EH (cell line): ENCODE results near the gene COL4A6.

Experiments used
- DNase-seq: peaks from one replicate; pipeline ENCODE4 v3.0.0-alpha.2; 2015; ENCODE audit warnings: low read depth

COL4A6 gene

DNA sequence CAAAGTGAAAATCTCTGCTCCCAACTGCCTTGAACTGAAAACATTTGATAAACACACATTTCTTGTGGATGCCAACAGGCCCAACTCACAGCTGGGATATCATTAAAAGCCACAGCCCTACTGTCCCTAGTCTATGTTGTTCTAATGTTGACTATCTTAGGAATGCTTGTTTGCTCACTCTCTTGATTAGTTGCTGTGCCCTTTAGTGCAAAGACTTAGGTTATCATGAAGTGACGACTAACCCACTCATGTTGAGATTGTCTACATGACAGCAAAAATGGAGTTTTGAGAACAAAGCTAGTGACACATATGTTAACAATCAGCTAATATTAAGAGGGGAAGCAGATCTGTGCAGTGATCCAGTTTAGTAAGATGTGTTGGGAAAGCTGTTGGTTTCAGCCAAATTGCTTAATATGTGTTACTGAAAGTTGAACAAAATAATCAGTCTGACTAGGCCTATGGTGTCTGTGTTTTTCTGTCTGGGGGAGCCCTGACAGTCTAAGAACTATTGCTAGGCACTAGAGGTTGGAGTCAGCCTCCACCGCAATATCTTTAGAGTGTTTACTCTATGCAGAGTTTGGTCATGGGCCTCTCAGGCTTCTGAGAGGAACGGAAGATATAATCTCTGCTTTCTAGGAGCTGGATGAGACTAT lies 221.2 kb downstream of the COL4A6 start:
- DNase-seq, result no peak

- no peak for DNase-seq
Observed at GRCh38 chrX:108216405-108216804, 221.8 kb downstream of the COL4A6 start.

- no peak for DNase-seq
Observed at GRCh38 chrX:108211301-108211700, 226.9 kb downstream of the COL4A6 start.

GRCh38 chrX:108209006-108209554 lies 229.1 kb downstream of the COL4A6 start:
- no peak for DNase-seq

- DNase-seq, result no peak
Observed at GRCh38 chrX:108203540-108203939, 234.7 kb downstream of the COL4A6 start.

- peak; percentile 30 for DNase-seq
Observed at GRCh38 chrX:108199691-108200090, 238.5 kb downstream of the COL4A6 start.

GRCh38 chrX:108199041-108199440 lies 239.2 kb downstream of the COL4A6 start:
- no peak for DNase-seq

DNA sequence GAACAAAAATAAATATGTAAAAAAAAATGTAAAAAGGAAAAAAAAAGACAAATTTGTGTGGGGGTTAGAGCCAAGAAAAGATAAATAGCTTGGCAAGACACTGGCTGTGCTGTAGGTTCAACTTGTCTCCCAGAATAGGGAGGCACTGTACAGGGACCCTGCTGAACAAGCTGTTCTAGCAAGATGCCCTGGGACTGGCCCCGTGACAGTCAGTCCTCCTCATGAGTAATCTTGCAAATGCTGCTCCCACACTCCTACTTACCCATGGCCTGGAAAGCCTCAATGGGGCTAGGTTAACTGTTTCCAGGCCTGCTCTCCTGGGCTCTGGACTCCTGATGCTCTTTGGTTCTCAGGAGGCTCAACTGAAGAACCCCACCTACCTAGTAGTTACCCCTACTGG lies 239.8 kb downstream of the COL4A6 start:
- no peak for DNase-seq

- DNase-seq, result peak; percentile 77
Observed at GRCh38 chrX:108186811-108187210, 251.4 kb downstream of the COL4A6 start.

- DNase-seq, result no peak
Observed at GRCh38 chrX:108178143-108178498, 260.1 kb downstream of the COL4A6 start.

DNA sequence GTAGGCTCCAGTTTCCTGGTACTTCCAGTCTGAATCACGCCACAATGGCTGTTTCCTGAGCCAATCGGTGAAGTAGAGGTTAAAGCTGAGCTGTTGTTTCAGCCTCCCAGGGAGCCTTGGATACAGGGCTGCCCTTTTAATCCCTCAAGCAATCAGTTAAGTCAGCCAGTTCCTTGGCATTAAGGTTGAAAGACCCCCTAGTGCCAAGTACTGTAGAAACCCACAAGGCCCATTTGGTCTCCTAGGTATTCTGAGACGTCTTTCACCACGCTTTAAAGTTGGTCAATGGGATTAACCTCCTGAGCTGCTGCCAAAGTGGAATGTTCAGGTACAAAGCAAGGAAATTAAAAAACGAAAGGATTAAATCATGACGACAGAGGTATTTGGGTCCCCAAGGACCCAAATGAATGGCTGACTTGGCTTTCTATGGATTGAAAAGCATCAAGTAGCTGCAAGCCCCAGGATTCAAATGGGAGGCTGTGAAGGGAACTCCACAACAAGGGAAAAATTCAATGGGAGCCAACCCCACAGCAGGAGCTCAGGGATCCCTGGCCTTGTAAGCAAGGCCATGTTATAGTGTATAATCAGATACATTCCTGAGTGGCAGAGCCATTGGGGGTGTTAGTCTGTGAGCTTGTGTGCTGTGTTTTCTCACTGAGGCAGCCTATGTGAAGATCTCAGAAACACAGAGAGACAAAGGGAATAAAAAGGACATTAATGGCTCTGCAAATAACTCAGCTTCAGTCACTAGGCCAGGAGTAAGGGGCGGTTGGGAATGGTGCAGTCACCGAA lies 260.7 kb downstream of the COL4A6 start:
- DNase-seq, result peak; percentile 1

- DNase-seq, result no peak
Observed at GRCh38 chrX:108173874-108174273, 264.3 kb downstream of the COL4A6 start.

- DNase-seq, result no peak
Observed at GRCh38 chrX:108171671-108172070, 266.6 kb downstream of the COL4A6 start.

DNA sequence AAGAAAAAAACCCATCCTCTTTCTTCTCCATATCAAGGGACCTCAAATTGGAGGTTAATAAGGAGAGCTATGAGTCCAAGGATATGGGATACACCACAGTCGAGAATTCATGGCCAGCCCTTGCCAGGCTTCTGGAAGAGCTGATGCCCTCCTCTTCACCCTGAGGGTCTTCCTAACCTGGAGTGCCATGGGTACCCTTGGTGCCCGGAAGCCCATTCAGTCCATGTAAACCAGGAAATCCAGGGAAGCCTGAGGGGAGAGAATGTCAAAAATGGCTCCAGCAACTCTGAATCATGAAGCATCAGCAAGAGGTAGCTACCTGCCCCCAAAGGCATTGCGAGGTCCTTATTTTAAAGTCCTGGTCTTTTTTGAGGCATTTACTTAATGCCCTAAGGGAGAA lies 268.5 kb downstream of the COL4A6 start:
- DNase-seq, result no peak

GRCh38 chrX:108168961-108169740 lies 269.1 kb downstream of the COL4A6 start:
- DNase-seq, result no peak

GRCh38 chrX:108167211-108167872 lies 270.9 kb downstream of the COL4A6 start:
- peak; percentile 69 for DNase-seq

GRCh38 chrX:108165383-108166111 lies 272.7 kb downstream of the COL4A6 start:
- DNase-seq, result peak; percentile 44

DNA sequence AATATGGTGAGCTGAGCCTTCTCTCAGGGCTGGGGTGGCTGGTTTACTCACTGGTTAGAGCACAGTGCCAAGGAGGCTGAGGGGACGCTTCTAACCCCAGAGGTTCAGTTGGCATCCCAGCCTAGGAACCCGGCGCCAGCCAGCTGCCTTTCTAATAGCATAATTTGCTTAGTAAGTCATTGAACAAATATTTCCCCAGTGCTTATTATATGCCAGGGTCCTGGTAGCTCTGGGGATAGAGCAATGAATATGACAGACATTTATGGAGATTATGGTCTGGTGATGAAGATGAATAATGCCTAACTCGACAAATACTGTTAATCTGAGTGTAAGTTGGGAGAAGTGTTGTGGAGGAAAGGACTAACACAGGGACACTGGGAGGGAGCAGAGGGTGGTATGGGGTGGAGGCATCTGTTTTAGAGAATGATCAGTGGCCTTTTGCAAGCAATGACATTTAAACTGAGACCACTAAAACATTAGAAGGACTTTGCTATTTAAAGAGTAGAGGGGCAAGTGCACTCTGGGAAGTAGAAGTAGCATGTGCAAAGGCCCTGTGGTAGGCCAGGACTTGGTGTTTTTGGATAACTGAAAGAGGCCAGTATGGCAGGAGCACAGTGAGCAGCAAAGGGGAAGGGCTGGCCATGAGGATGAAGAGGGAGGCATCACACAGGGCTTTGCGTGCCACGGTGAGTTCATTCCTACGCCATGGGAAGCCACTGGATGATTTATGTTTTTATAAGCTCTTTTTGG lies 274.7 kb downstream of the COL4A6 start:
- no peak for DNase-seq

- DNase-seq, result no peak
Observed at GRCh38 chrX:108162265-108162664, 276.0 kb downstream of the COL4A6 start.

- no peak for DNase-seq
Observed at GRCh38 chrX:108160309-108160708, 277.9 kb downstream of the COL4A6 start.
